GM19372 (cell line): ENCODE data around the gene PPP1R14D.

Experiments
- ATAC-seq: cut with Tn5 transposase; IDR thresholded peaks from one replicate; pipeline ENCODE4 v1.9.1; 2021; ENCODE audit warnings: mild to moderate bottlenecking, low read depth, moderate library complexity; ENCODE audit not compliant: unreplicated experiment

The PPP1R14D gene

GRCh38 chr15:40766194-40766815 lies 62.2 kb downstream of the PPP1R14D start:
- ATAC-seq: no peak
